Breast epithelium (tissue), 4 donors: ENCODE results near the gene SRGAP1. TPM values are rescaled to one million over a fixed set of nuclear protein-coding genes. Genes with fewer than 3 reads are reported as not detected.
"Not testable (repeated sequence)": the region's sequence is repeated elsewhere in the genome, so short reads cannot be mapped to it uniquely, and the experiment has no call there.

ENCODE experiments used
- DNase-seq, 2 donors: peaks; one replicate each; pipeline ENCODE4 v3.0.0-alpha.2; 2019; ENCODE audit warnings: low spot score in 2 of 2
- H3K27ac ChIP-seq, 2 donors: fragments of 200-600 bp; sonication (generic) in 1 of 2; one replicate each; pipeline ENCODE4 v1.5.1; 2016 to 2019; ENCODE audit warnings: mild to moderate bottlenecking in 1 of 2
- H3K27me3 ChIP-seq, 2 donors: fragments of 200-600 bp; sonication (generic) in 1 of 2; one replicate each; pipeline versions ENCODE4 v1.5.1 to v1.6.0; 2017 to 2019; ENCODE audit warnings: control low read depth in 1 of 2, mild to moderate bottlenecking in 1 of 2
- H3K36me3 ChIP-seq: fragments of 200-600 bp; one replicate; pipeline ENCODE4 v1.5.1; 2019
- H3K4me1 ChIP-seq, 2 donors: fragments of 200-600 bp; sonication (generic); one replicate each; pipeline ENCODE4 v1.5.1; 2016 to 2019; ENCODE audit warnings: control low read depth in 1 of 2
- H3K4me3 ChIP-seq, 3 donors: fragments of 200-600 bp; sonication (generic); 1 replicate in 2 of 3; 2 replicates in 1 of 3; pipeline ENCODE4 v1.5.1; 2016 to 2019; ENCODE audit warnings: mild to moderate bottlenecking in 3 of 3, moderate library complexity in 2 of 3
- H3K9me3 ChIP-seq, 2 donors: fragments of 200-600 bp; sonication (generic) in 1 of 2; one replicate each; pipeline ENCODE4 v1.5.1; 2016 to 2019; ENCODE audit warnings: control low read depth in 1 of 2
- POLR2A ChIP-seq: fragments of 450-650 bp; IDR thresholded peaks from one replicate; pipeline ENCODE4 v1.6.1; 2016; ENCODE audit warnings: antibody characterized with exemption, mild to moderate bottlenecking, moderate library complexity
- POLR2AphosphoS5 ChIP-seq, 3 donors: sonication (generic); formaldehyde crosslinking; IDR thresholded peaks; one replicate each; pipeline ENCODE4 v1.6.1; 2017; ENCODE audit warnings: antibody characterized with exemption in 3 of 3
- intact Hi-C: fragments of 100-400 bp; cut with DNase I; formaldehyde crosslinking; loops from one replicate; pipeline ENCODE4 v1.15.1; 2023; ENCODE audit warnings: low total_unique reads
- total RNA-seq, 3 donors: library from RNA; depleted of rRNA; stranded (reverse); fragments of >200 nt; gene quantifications; one replicate each; pipeline ENCODE4 v1.1.0, GENCODE V29; 2016
- TF ChIP-seq, protein P1 (sequence below), 3 donors: fragments of 450-650 bp; IDR thresholded peaks; one replicate each; pipeline ENCODE4 v1.5.1; 2016 to 2017; ENCODE audit warnings: antibody characterized with exemption in 3 of 3, mild to moderate bottlenecking in 3 of 3, moderate library complexity in 3 of 3

The SRGAP1 gene
- total RNA-seq, 3 donors from 2014 or later, result 20.3 to 58.7 (median 29.3) TPM

DNA sequence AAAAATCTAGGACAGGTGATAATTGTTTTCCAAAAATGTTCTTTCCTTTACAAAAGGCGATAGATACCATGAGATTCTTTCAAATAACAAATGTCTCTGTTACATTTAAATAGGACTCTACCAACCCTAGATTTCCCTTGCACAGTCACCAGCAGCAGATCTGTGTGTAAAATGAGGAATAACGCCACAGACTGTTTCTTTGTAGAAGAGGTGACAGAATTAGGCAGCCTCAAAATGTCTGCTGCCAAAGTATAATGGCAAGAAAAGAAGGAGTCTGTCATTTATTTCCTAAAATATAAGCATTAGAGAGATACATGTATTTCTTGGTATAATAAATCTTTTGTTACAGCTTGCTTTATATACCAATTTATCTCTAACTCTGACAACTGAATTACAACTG is 8.5 kb upstream of the SRGAP1 start:
- no peaks in the 10 kb centered on the region for H3K36me3 ChIP-seq
- H3K27ac ChIP-seq, result no peak overlapping the region
- intact Hi-C loops, result no loop called here
- TF ChIP-seq POLR2AphosphoS5 (IDR thresholded peaks at IDR 0.05) (no peak), POLR2A (no peak)
- TF ChIP-seq, protein P1, sequence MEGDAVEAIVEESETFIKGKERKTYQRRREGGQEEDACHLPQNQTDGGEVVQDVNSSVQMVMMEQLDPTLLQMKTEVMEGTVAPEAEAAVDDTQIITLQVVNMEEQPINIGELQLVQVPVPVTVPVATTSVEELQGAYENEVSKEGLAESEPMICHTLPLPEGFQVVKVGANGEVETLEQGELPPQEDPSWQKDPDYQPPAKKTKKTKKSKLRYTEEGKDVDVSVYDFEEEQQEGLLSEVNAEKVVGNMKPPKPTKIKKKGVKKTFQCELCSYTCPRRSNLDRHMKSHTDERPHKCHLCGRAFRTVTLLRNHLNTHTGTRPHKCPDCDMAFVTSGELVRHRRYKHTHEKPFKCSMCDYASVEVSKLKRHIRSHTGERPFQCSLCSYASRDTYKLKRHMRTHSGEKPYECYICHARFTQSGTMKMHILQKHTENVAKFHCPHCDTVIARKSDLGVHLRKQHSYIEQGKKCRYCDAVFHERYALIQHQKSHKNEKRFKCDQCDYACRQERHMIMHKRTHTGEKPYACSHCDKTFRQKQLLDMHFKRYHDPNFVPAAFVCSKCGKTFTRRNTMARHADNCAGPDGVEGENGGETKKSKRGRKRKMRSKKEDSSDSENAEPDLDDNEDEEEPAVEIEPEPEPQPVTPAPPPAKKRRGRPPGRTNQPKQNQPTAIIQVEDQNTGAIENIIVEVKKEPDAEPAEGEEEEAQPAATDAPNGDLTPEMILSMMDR (IDR thresholded peaks at IDR 0.05), result no peak
- H3K9me3 ChIP-seq, result no peaks in the 10 kb centered on the region
- H3K27me3 ChIP-seq, result no peaks in the 10 kb centered on the region
- H3K4me1 ChIP-seq, result no peaks in the 10 kb centered on the region
- no peak for DNase-seq
- H3K4me3 ChIP-seq, result no peak overlapping the region

DNA sequence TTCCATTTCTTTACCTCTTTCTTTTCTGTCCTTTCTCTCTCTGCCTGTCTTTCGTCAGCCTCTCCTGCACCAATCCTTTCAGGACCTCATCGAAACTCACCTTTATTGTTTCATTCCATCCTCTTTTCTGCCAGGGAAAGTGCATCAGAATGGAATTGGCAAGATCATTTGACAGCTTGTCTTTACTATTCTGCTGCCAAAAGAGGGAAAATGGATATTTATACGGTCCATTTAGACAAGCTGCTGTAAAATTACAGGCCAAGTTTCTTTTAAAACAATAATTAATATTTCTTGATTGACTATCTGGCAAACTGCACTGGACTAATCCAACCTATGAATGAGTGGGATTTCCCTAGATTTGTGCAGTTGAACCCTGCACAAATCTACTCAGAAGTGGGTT is 7.6 kb upstream of the SRGAP1 start:
- no peaks in the 10 kb centered on the region for H3K27me3 ChIP-seq
- no peaks in the 10 kb centered on the region for H3K36me3 ChIP-seq
- intact Hi-C loops, result no loop called here
- no peak overlapping the region for H3K27ac ChIP-seq
- no peak overlapping the region for H3K4me3 ChIP-seq
- H3K9me3 ChIP-seq, result no peaks in the 10 kb centered on the region
- no peaks in the 10 kb centered on the region for H3K4me1 ChIP-seq
- DNase-seq, result no peak
- TF ChIP-seq POLR2AphosphoS5 (IDR thresholded peaks at IDR 0.05) (no peak), POLR2A (no peak)
- TF ChIP-seq, protein P1 (IDR thresholded peaks at IDR 0.05), result no peak

DNA sequence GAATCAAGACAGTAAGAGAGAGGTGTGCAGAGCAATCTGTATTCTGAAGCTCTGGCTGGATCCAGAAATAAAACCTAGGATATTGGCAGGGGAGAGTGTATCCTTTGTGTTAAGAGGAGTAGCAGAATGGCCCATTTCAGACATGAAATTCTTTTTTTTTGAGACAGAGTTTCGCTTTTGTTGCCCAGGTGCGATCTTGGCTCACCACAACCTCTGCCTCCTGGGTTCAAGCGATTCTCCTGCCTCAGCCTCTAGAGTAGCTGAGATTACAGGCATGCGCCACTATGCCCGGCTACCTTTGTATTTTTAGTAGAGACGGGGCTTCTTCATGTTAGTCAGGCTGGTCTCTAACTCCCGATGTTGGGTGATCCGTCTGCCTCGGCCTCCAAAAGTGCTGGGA is 6.1 kb upstream of the SRGAP1 start:
- Histone ChIP-seq H3K4me3 (no peak overlapping the region), H3K9me3 (no peaks in the 10 kb centered on the region), H3K27me3 (no peaks in the 10 kb centered on the region), H3K4me1 (no peaks in the 10 kb centered on the region), H3K27ac (no peak overlapping the region), H3K36me3 (no peaks in the 10 kb centered on the region)
- no peak for TF ChIP-seq POLR2AphosphoS5 (IDR thresholded peaks at IDR 0.05)
- TF ChIP-seq, protein P1 (IDR thresholded peaks at IDR 0.05), result no peak
- no peak for TF ChIP-seq POLR2A
- intact Hi-C loops, result no loop called here
- no peak for DNase-seq

DNA sequence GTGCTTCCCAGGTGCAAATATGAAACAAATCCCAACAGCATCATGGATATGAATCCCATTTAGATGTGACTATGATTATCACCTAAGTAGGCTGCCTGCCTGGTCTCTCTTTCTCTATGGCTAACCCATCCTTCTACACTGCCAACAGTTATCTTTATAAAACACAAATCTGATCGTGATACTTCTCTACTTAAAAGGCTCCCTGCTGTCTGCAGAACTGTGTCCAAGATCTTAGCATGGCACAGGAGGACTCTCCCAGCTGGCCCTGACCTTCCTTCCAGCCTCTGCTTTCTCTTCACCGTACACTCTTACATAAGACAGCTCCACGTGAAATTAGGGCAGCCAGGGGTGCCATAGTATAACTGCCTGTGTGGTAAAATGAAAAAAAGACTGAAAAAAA is 3.5 kb upstream of the SRGAP1 start:
- no peaks in the 10 kb centered on the region for H3K27me3 ChIP-seq
- H3K4me1 ChIP-seq, result peaks cover 0 to 4% of the 10 kb centered on the region in 2 donors
- H3K9me3 ChIP-seq, result no peaks in the 10 kb centered on the region
- TF ChIP-seq, protein P1 (IDR thresholded peaks at IDR 0.05), result no peak
- TF ChIP-seq POLR2AphosphoS5 (IDR thresholded peaks at IDR 0.05) (no peak), POLR2A (no peak)
- no peaks in the 10 kb centered on the region for H3K36me3 ChIP-seq
- no peak overlapping the region for H3K27ac ChIP-seq
- intact Hi-C loops, result loop anchor here (5.0 to 10.0 kb wide), 2 partner anchors 254 to 416 kb away; no protein-coding TSS in a partner anchor
- H3K4me3 ChIP-seq, result no peak overlapping the region
- no peak for DNase-seq

DNA sequence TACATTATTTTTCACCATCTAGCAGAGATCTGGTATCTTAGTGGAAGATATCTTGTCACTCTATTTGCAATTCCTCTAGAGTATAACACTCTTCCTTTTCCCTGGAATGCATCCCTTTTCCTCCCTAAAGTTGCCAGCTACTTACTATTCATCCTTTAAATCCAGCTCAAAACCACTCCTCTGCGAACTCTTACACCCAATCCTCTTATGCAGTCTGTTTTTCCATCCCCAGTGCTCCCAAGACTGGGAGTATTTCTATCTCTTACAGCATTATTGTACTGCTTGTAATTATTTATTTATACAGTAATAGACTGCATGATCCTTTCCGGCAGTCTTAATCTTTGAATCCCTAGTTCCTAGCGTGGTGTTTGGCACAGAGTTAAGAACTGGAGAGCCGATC is 2.9 kb upstream of the SRGAP1 start:
- H3K27ac ChIP-seq, result no peak overlapping the region
- H3K4me3 ChIP-seq, result no peak overlapping the region
- no peaks in the 10 kb centered on the region for H3K9me3 ChIP-seq
- DNase-seq, result no peak
- intact Hi-C loops, result loop anchor here (5.0 to 10.0 kb wide), 2 partner anchors 253 to 416 kb away; no protein-coding TSS in a partner anchor
- no peaks in the 10 kb centered on the region for H3K27me3 ChIP-seq
- H3K36me3 ChIP-seq, result no peaks in the 10 kb centered on the region
- H3K4me1 ChIP-seq, result peaks cover 0 to 10% of the 10 kb centered on the region in 2 donors
- TF ChIP-seq POLR2AphosphoS5 (IDR thresholded peaks at IDR 0.05) (no peak), POLR2A (no peak)
- TF ChIP-seq, protein P1 (IDR thresholded peaks at IDR 0.05), result no peak

DNA sequence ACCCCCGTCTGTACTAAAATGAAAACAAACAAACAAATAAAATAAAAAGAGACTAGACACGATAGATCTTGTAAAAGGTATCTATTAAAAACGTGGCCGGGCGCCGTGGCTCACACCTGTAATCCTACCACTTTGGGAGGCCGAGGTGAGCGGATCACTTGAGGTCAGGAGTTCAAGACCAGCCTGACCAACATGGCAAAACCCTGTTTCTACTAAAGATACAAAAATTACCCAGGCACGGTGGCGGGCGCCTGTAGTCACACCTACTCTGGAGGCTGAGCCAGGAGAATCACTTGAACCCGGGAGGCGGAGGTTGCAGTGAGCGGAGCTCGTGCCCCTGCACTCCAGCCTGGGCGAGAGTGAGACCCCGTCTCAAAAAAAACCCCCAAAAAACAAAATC is 1.8 kb upstream of the SRGAP1 start:
- H3K27me3 ChIP-seq, H3K36me3 ChIP-seq, H3K4me3 ChIP-seq, H3K9me3 ChIP-seq, DNase-seq: not testable (repeated sequence)
- peaks cover 0 to 15% of the 10 kb centered on the region in 2 donors for H3K4me1 ChIP-seq
- intact Hi-C loops, result loop anchor here (5.0 to 10.0 kb wide), 2 partner anchors 252 to 415 kb away; no protein-coding TSS in a partner anchor
- peak overlapping the region in 1 of 2 donors; percentile 93 for H3K27ac ChIP-seq
